Measurements from ENCODE around the gene ABCB11. TPM values are rescaled to one million over a fixed set of nuclear protein-coding genes. Genes with fewer than 3 reads are reported as not detected.

Gene ABCB11
- total RNA-seq, 1 experiment from 2014 or later, result 0.11 TPM

- POLR2A ChIA-PET (ENCODE audit: unreplicated experiment), result no interaction called here
These were observed 11.7 kb upstream of the ABCB11 start for GRCh38 chr2:169042856-169043255.

GRCh38 chr2:169041594-169041993 is 10.5 kb upstream of the ABCB11 start:
- DNase-seq, result no peak
- intact Hi-C loops (cut with micrococcal nuclease), result no loop called here
- peaks cover 19% of the 10 kb centered on the region for H3K4me1 ChIP-seq (ENCODE audit: insufficient read depth, low read length)

More at GRCh38 chr2:169042856-169043255, 11.7 kb upstream of the ABCB11 start:
- H4K20me1 ChIP-seq (ENCODE audit: low read length), result no peaks in the 10 kb centered on the region
- H3K27me3 ChIP-seq (ENCODE audit: low read length), result no peaks in the 10 kb centered on the region
- H3K4me3 ChIP-seq (ENCODE audit: low read length), result no peak overlapping the region
- ATAC-seq (no peak), DNase-seq (no peak)
- intact Hi-C loops (cut with micrococcal nuclease), result no loop called here
- H3K9me3 ChIP-seq (ENCODE audit: low read length), result peaks cover 15% of the 10 kb centered on the region; the same call in 1 of the 2 replicates
- H2AFZ ChIP-seq (ENCODE audit: low read length), result no peak overlapping the region
- peaks cover 18% of the 10 kb centered on the region for H3K4me1 ChIP-seq (ENCODE audit: insufficient read depth, low read length)
- H3K27ac ChIP-seq (ENCODE audit: low read length), result no peak overlapping the region
- H3K36me3 ChIP-seq (ENCODE audit: low read depth, low read length), result peaks cover 5% of the 10 kb centered on the region; the same call in 1 of the 2 replicates
- H3K9ac ChIP-seq (ENCODE audit: low read length), result no peak overlapping the region
- no peak for TF ChIP-seq EZH2 (IDR thresholded peaks at IDR 0.05; ENCODE audit: low read length, unreplicated experiment)
- TF ChIP-seq EZH2phosphoT487 (IDR thresholded peaks at IDR 0.05; ENCODE audit: borderline replicate concordance, low read length), result no peak
- no peak for TF ChIP-seq CTCF (conservative IDR thresholded peaks at IDR 0.05; ENCODE audit: low read depth, low read length)
- no peaks in the 10 kb centered on the region for H3K79me2 ChIP-seq (ENCODE audit: low read length)
- no peak overlapping the region for H3K4me2 ChIP-seq (ENCODE audit: low read length)
- no TSS peak for BruUV-seq (replicated peaks)
- H3K9me2 ChIP-seq (replicated peaks; ENCODE audit: low read length), result no peaks in the 10 kb centered on the region
- no peaks in the 10 kb centered on the region for H3F3A ChIP-seq (ENCODE audit: low read length, unreplicated experiment)
- CTCF ChIA-PET, result no interaction called here

More at GRCh38 chr2:169041594-169041993, 10.5 kb upstream of the ABCB11 start:
- TF ChIP-seq EZH2phosphoT487 (IDR thresholded peaks at IDR 0.05; ENCODE audit: borderline replicate concordance, low read length) (no peak), EZH2 (IDR thresholded peaks at IDR 0.05; ENCODE audit: low read length, unreplicated experiment) (no peak), CTCF (conservative IDR thresholded peaks at IDR 0.05; ENCODE audit: low read depth, low read length) (no peak)
- Histone ChIP-seq H3F3A (ENCODE audit: low read length, unreplicated experiment) (no peaks in the 10 kb centered on the region), H3K79me2 (ENCODE audit: low read length) (no peaks in the 10 kb centered on the region), H3K4me2 (ENCODE audit: low read length) (no peak overlapping the region), H3K4me3 (ENCODE audit: low read length) (no peak overlapping the region), H3K9me3 (ENCODE audit: low read length) (peaks cover 15% of the 10 kb centered on the region; the same call in 1 of the 2 replicates), H3K27me3 (ENCODE audit: low read length) (no peaks in the 10 kb centered on the region), H3K36me3 (ENCODE audit: low read depth, low read length) (peaks cover 5% of the 10 kb centered on the region; the same call in 1 of the 2 replicates), H3K9me2 (replicated peaks; ENCODE audit: low read length) (no peaks in the 10 kb centered on the region), H4K20me1 (ENCODE audit: low read length) (no peaks in the 10 kb centered on the region), H2AFZ (ENCODE audit: low read length) (no peak overlapping the region), H3K9ac (ENCODE audit: low read length) (no peak overlapping the region), H3K27ac (ENCODE audit: low read length) (no peak overlapping the region)
- no peak for ATAC-seq
- CTCF ChIA-PET, result no interaction called here
- POLR2A ChIA-PET (ENCODE audit: unreplicated experiment), result no interaction called here
- no TSS peak for BruUV-seq (replicated peaks)
